GM10248 (cell line): ENCODE data around the gene ZNF521.

Experiments used
- CTCF ChIA-PET: fragments of 300-600 bp; sonication (Branson Sonifier 250); formaldehyde crosslinking; extraction: SDS; loops from one replicate; lab custom pipeline; 2021; ENCODE audit warnings: antibody characterized with exemption; lab: Yijun Ruan, JAX
- POLR2A ChIA-PET: fragments of 350-650 bp; sonication (Branson Sonifier 250); formaldehyde crosslinking; extraction: SDS; loops from one replicate; lab custom pipeline; 2020; ENCODE audit warnings: antibody characterized with exemption; lab: Yijun Ruan, JAX
- DNase-seq: peaks from one replicate; pipeline ENCODE4 v3.0.0; 2012; ENCODE audit errors: extremely low spot score
- CTCF ChIP-seq: IDR thresholded peaks from 2 replicates; pipeline ENCODE4 v1.5.1; 2012; ENCODE audit warnings: mild to moderate bottlenecking, low read depth; ENCODE audit errors: extremely low read depth, missing control alignments, control extremely low read depth

Gene ZNF521

GRCh38 chr18:25237571-25238267, 114.2 kb downstream of the ZNF521 start:
- DNase-seq = no peak
- ChIA-PET POLR2A (no interaction called here), CTCF (no interaction called here)
- TF ChIP-seq CTCF = no peak

- ChIA-PET POLR2A (no interaction called here), CTCF (no interaction called here)
- DNase-seq = no peak
- TF ChIP-seq CTCF = no peak
Measured at GRCh38 chr18:25236736-25237135, 115.2 kb downstream of the ZNF521 start.

GRCh38 chr18:25235401-25236042, 116.4 kb downstream of the ZNF521 start:
- POLR2A ChIA-PET = no interaction called here
- CTCF ChIA-PET = no interaction called here
- no peak for DNase-seq
- no peak for TF ChIP-seq CTCF

GRCh38 chr18:25234740-25235345, 117.1 kb downstream of the ZNF521 start:
- no peak for TF ChIP-seq CTCF
- CTCF ChIA-PET = no interaction called here
- DNase-seq = no peak
- POLR2A ChIA-PET = no interaction called here

DNA sequence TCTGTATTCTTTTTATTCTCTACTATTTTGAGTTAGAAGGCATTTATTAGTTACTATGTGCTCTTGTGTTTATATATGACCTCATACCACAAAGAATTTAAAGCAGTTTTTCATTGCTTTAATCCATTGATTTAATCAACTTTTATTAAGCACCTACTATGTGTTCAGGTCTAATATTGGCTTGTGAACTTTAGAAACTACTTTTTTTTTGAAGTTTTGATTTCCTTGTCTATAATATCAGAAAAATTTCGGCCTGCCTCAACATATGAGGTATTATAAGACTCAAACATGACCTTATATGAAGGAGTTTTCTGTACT, 117.7 kb downstream of the ZNF521 start:
- no peak for DNase-seq
- CTCF ChIA-PET = no interaction called here
- POLR2A ChIA-PET = no interaction called here
- no peak for TF ChIP-seq CTCF

DNA sequence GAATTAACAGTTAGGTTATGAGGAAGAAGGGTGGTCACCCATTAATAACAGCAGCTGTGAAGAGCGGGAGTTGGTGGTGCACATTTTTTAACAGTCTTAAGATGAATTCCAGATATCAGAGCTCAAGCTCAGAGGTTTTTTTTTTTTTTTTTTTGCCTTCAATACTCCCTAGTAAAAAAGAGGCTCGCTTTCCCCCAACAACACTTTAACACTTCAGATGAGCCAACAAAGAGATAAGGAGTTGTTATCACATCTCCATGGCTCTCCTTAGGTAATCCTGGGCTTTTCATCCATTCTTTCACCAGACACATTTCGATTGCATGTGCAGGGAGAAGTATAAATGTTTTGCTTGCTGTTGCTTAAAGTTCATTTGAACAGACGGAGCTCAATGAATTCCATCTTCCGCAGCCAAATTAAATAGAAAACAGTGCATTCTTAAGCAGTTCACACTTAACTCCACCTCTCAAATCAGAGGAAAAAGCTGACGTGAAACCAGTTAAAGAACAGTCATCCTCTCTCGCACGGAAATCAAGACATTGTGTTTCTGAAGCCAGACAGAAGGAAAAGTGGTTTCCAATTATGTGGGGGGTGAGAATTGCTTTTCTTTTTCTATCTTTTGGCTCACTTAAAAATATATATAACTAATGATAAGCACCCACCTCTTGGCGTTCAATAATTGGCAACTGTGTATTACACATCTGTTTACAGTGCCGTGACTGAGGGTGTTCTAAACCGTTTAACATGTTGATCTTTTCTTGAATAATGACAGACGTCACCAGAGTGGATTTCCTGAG, 118.2 kb downstream of the ZNF521 start:
- no peak for DNase-seq
- no peak for TF ChIP-seq CTCF
- POLR2A ChIA-PET = no interaction called here
- CTCF ChIA-PET = interaction anchor here (2.5 kb wide), 1 partner anchor 25 kb away, joined by 6 read pairs; no protein-coding TSS in a partner anchor
